ENCODE measurements around the gene FCGR1A. TPM values are rescaled to one million over a fixed set of nuclear protein-coding genes. Genes with fewer than 3 reads are reported as not detected.
"Not testable (repeated sequence)": the region's sequence is repeated elsewhere in the genome, so short reads cannot be mapped to it uniquely, and the experiment has no call there.

The FCGR1A gene
- total RNA-seq, 1 donor from 2014 or later: 5.2 TPM

DNA sequence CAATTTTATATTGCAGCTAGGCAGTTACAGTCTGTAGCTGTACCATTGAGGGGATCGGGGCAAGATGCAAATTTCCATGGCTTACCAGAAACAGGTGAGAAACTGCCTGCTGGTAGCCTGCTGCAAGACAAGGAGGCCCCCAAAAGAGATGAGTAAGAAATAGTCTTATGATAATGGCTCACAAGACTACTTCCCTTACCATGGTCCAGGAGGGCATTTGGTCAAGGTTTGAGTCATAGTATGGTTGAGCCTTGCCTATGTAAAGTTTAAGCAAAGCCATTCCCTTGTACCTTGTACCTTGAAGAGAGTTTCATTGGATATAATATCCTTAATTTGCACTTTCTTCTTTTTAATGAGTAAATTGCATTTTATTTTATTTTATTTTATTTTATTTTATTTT is 30.3 kb upstream of the FCGR1A start:
- H3K36me3 ChIP-seq (ENCODE audit: control insufficient read depth in 3 of 3, insufficient read depth in 3 of 3, low read length in 3 of 3); H3K27ac ChIP-seq (ENCODE audit: low read depth, low read length); H3K4me3 ChIP-seq (ENCODE audit: low read length in 3 of 3); H3K27me3 ChIP-seq (ENCODE audit: control insufficient read depth in 3 of 3, insufficient read depth in 3 of 3, low read length in 3 of 3); H3K9me3 ChIP-seq (ENCODE audit: control insufficient read depth in 3 of 3, low read length in 3 of 3); H3K4me1 ChIP-seq (ENCODE audit: control insufficient read depth in 3 of 3, insufficient read depth in 3 of 3, low read length in 3 of 3); H3K9ac ChIP-seq (ENCODE audit: low read depth in 1 of 3, low read length in 3 of 3): not testable (repeated sequence)

DNA sequence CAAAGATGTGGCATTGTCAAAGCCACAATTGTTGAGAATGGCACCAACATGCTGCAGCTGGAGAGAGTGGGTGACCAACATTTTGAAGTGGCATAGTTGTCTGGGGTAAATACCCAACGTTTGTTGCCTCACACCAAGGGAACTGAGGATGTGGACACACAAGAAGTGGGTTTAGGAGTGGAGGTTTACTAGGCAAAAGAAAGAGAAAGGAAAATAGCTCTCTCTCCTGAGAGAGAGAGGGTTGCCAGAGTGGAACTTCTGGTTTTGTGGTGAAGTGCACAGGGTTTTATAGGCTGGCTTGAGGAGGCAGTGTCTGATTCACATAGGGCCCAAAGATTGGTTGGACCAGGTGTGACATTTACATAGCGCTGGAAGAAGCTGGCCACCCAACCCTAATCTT is 29.0 kb upstream of the FCGR1A start:
- H3K4me3 ChIP-seq (ENCODE audit: low read length in 3 of 3); H3K27ac ChIP-seq (ENCODE audit: low read depth, low read length); H3K27me3 ChIP-seq (ENCODE audit: control insufficient read depth in 3 of 3, insufficient read depth in 3 of 3, low read length in 3 of 3); H3K4me1 ChIP-seq (ENCODE audit: control insufficient read depth in 3 of 3, insufficient read depth in 3 of 3, low read length in 3 of 3); H3K9me3 ChIP-seq (ENCODE audit: control insufficient read depth in 3 of 3, low read length in 3 of 3); H3K36me3 ChIP-seq (ENCODE audit: control insufficient read depth in 3 of 3, insufficient read depth in 3 of 3, low read length in 3 of 3); H3K9ac ChIP-seq (ENCODE audit: low read depth in 1 of 3, low read length in 3 of 3): not testable (repeated sequence)

DNA sequence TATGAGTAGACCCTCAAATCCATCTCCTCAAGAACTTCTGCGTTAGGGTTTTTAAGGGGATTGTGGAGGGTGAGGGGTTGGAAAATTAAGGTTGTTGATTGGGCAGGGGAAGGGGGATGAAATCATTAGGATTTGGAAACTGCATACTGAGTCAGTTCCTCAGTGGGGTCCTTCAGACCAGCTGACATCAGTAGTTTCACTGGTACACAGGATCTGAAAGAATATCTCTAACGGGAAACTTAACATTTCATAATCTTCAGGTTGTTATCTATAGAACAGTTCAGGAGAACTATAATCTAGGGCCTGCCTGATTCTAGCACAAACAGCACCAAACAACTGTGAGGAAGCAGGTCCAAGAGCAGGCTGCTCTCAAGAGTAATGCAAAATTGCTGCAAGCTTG is 27.2 kb upstream of the FCGR1A start:
- not testable (repeated sequence) for H3K27ac ChIP-seq (ENCODE audit: low read depth, low read length); H3K9me3 ChIP-seq (ENCODE audit: control insufficient read depth in 3 of 3, low read length in 3 of 3); H3K27me3 ChIP-seq (ENCODE audit: control insufficient read depth in 3 of 3, insufficient read depth in 3 of 3, low read length in 3 of 3); H3K9ac ChIP-seq (ENCODE audit: low read depth in 1 of 3, low read length in 3 of 3); H3K4me3 ChIP-seq (ENCODE audit: low read length in 3 of 3); H3K4me1 ChIP-seq (ENCODE audit: control insufficient read depth in 3 of 3, insufficient read depth in 3 of 3, low read length in 3 of 3); H3K36me3 ChIP-seq (ENCODE audit: control insufficient read depth in 3 of 3, insufficient read depth in 3 of 3, low read length in 3 of 3)

- H3K27me3 ChIP-seq (ENCODE audit: control insufficient read depth in 3 of 3, insufficient read depth in 3 of 3, low read length in 3 of 3); H3K9ac ChIP-seq (ENCODE audit: low read depth in 1 of 3, low read length in 3 of 3); H3K4me3 ChIP-seq (ENCODE audit: low read length in 3 of 3); H3K27ac ChIP-seq (ENCODE audit: low read depth, low read length); H3K36me3 ChIP-seq (ENCODE audit: control insufficient read depth in 3 of 3, insufficient read depth in 3 of 3, low read length in 3 of 3); H3K9me3 ChIP-seq (ENCODE audit: control insufficient read depth in 3 of 3, low read length in 3 of 3); H3K4me1 ChIP-seq (ENCODE audit: control insufficient read depth in 3 of 3, insufficient read depth in 3 of 3, low read length in 3 of 3): not testable (repeated sequence)
These were observed 20.2 kb upstream of the FCGR1A start for GRCh38 chr1:149762294-149762693.

DNA sequence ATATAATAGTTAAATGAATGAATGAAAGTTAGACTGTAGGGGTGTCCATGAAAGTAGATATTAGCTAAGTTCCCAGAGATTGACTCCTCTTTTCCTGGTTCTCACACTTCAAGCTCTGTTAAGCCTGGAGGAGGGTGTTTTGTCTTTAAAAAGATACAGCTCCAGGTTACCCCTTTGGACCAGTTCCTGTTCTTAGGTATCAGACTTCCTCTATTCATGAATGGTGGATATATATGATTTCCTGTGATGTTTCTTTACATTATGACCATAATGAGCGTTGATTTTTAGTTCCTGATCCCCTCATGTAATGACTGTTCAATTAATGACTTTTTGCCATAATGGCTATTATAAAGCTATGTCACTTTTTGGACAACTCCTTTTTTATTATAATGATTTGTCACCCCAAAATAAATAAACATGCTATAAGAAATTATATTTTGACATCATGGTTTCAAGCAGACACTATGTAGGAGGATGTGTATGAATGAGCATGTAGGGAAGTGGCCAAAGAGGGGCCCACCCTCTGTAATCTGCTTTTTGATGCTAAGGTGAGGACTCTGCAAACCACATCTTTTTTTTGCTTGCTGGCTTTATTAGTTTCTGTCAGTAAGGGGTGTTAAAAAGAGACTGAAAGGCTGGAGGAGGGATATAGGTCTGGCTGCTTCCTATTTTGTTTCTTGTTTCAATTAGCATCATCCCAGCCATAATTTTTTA is 18.2 kb upstream of the FCGR1A start:
- not testable (repeated sequence) for H3K4me1 ChIP-seq (ENCODE audit: control insufficient read depth in 3 of 3, insufficient read depth in 3 of 3, low read length in 3 of 3); H3K36me3 ChIP-seq (ENCODE audit: control insufficient read depth in 3 of 3, insufficient read depth in 3 of 3, low read length in 3 of 3); H3K4me3 ChIP-seq (ENCODE audit: low read length in 3 of 3); H3K9ac ChIP-seq (ENCODE audit: low read depth in 1 of 3, low read length in 3 of 3); H3K9me3 ChIP-seq (ENCODE audit: control insufficient read depth in 3 of 3, low read length in 3 of 3); H3K27ac ChIP-seq (ENCODE audit: low read depth, low read length); H3K27me3 ChIP-seq (ENCODE audit: control insufficient read depth in 3 of 3, insufficient read depth in 3 of 3, low read length in 3 of 3)

GRCh38 chr1:149766241-149766640 is 16.3 kb upstream of the FCGR1A start:
- H3K27me3 ChIP-seq (ENCODE audit: control insufficient read depth in 3 of 3, insufficient read depth in 3 of 3, low read length in 3 of 3); H3K9me3 ChIP-seq (ENCODE audit: control insufficient read depth in 3 of 3, low read length in 3 of 3); H3K9ac ChIP-seq (ENCODE audit: low read depth in 1 of 3, low read length in 3 of 3); H3K36me3 ChIP-seq (ENCODE audit: control insufficient read depth in 3 of 3, insufficient read depth in 3 of 3, low read length in 3 of 3); H3K4me3 ChIP-seq (ENCODE audit: low read length in 3 of 3); H3K27ac ChIP-seq (ENCODE audit: low read depth, low read length); H3K4me1 ChIP-seq (ENCODE audit: control insufficient read depth in 3 of 3, insufficient read depth in 3 of 3, low read length in 3 of 3): not testable (repeated sequence)

DNA sequence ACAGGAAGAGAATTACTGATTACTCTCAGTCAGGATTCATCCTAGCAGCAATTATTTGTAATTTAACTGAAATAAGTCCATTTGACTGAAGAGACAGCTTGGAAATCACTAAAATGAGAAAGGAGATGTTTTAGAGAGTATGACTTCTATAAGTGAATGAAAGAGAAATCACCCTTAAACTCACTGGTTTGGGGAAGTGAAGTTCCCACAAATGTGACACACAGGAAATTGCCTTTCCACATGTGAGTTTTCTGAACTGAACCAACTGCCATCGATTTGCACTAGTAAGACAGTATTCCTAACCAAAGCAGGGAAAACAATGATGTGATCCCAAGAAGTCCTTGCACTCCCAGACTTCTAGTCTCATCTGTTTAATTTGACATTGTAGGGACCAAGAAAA is 13.3 kb upstream of the FCGR1A start:
- not testable (repeated sequence) for H3K4me1 ChIP-seq (ENCODE audit: control insufficient read depth in 3 of 3, insufficient read depth in 3 of 3, low read length in 3 of 3); H3K36me3 ChIP-seq (ENCODE audit: control insufficient read depth in 3 of 3, insufficient read depth in 3 of 3, low read length in 3 of 3); H3K4me3 ChIP-seq (ENCODE audit: low read length in 3 of 3); H3K27ac ChIP-seq (ENCODE audit: low read depth, low read length); H3K27me3 ChIP-seq (ENCODE audit: control insufficient read depth in 3 of 3, insufficient read depth in 3 of 3, low read length in 3 of 3); H3K9ac ChIP-seq (ENCODE audit: low read depth in 1 of 3, low read length in 3 of 3); H3K9me3 ChIP-seq (ENCODE audit: control insufficient read depth in 3 of 3, low read length in 3 of 3)

DNA sequence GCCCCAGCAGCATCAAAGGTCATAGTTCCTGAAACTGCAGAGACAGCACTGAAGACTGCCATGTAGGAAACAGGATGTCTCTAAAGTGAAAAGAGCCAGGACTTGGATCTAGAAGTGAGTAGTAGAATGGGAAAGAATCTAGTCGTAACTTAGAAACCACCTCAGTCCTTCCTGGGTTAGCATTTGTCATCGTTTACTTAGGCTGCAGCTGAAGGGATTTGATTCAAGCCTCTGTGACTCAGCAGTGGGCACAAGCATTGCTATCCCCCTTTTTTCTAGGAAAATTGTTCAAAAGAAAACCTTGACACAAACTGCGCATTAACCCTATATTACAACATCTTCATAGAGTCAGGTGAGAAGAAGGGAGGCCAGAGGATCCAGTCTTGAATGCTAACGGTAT is 11.8 kb upstream of the FCGR1A start:
- not testable (repeated sequence) for H3K27me3 ChIP-seq (ENCODE audit: control insufficient read depth in 3 of 3, insufficient read depth in 3 of 3, low read length in 3 of 3); H3K9ac ChIP-seq (ENCODE audit: low read depth in 1 of 3, low read length in 3 of 3); H3K27ac ChIP-seq (ENCODE audit: low read depth, low read length); H3K36me3 ChIP-seq (ENCODE audit: control insufficient read depth in 3 of 3, insufficient read depth in 3 of 3, low read length in 3 of 3); H3K9me3 ChIP-seq (ENCODE audit: control insufficient read depth in 3 of 3, low read length in 3 of 3); H3K4me1 ChIP-seq (ENCODE audit: control insufficient read depth in 3 of 3, insufficient read depth in 3 of 3, low read length in 3 of 3); H3K4me3 ChIP-seq (ENCODE audit: low read length in 3 of 3)

GRCh38 chr1:149771653-149772425 is 10.7 kb upstream of the FCGR1A start:
- H3K4me3 ChIP-seq (ENCODE audit: low read length in 3 of 3); H3K27ac ChIP-seq (ENCODE audit: low read depth, low read length); H3K36me3 ChIP-seq (ENCODE audit: control insufficient read depth in 3 of 3, insufficient read depth in 3 of 3, low read length in 3 of 3); H3K4me1 ChIP-seq (ENCODE audit: control insufficient read depth in 3 of 3, insufficient read depth in 3 of 3, low read length in 3 of 3); H3K9me3 ChIP-seq (ENCODE audit: control insufficient read depth in 3 of 3, low read length in 3 of 3); H3K9ac ChIP-seq (ENCODE audit: low read depth in 1 of 3, low read length in 3 of 3); H3K27me3 ChIP-seq (ENCODE audit: control insufficient read depth in 3 of 3, insufficient read depth in 3 of 3, low read length in 3 of 3): not testable (repeated sequence)

DNA sequence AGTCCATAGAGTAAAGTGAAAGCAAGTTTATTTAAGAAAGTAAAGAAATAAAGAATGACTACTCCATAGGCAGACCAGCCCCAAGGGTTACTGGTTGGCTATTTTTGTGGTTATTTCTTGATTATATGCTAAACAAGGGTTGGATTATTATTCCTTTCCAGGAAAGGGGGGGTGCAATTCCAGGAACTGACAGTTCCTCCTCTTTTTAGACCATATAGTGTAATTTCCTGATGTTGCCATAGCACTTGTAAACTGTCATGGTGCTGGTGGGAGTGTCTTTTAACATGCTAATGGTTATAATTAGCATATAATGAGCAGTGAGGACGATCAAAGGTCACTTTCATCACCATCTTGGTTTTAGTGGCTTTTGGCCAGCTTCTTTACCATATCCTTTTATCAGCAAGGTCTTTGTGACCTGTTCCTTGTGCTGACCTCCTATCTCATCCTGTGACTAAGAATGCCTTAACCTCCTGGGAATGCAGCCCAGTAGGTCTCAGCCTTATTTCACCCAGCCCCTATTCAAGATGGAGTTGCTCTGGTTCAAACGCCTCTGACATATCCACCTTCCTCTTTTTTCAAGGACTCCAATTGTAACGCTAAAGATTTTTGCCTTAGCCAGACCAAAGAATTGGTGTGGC is 6.9 kb upstream of the FCGR1A start:
- not testable (repeated sequence) for H3K9me3 ChIP-seq (ENCODE audit: control insufficient read depth in 3 of 3, low read length in 3 of 3); H3K4me3 ChIP-seq (ENCODE audit: low read length in 3 of 3); H3K9ac ChIP-seq (ENCODE audit: low read depth in 1 of 3, low read length in 3 of 3); H3K36me3 ChIP-seq (ENCODE audit: control insufficient read depth in 3 of 3, insufficient read depth in 3 of 3, low read length in 3 of 3); H3K27ac ChIP-seq (ENCODE audit: low read depth, low read length); H3K4me1 ChIP-seq (ENCODE audit: control insufficient read depth in 3 of 3, insufficient read depth in 3 of 3, low read length in 3 of 3); H3K27me3 ChIP-seq (ENCODE audit: control insufficient read depth in 3 of 3, insufficient read depth in 3 of 3, low read length in 3 of 3)

All from skeletal muscle tissue (tissue), 4 donors.